GM12874 (cell line): ENCODE data around the gene MYRFL.
A peak's percentile ranks its signal among the peaks of the same experiment; 100 is the strongest.

Source experiments
- TF ChIP-seq, protein P1 (sequence below): IDR thresholded peaks from 2 replicates; pipeline ENCODE4 v1.5.1; 2011; ENCODE audit warnings: low read depth, mild to moderate bottlenecking, control low read depth, low read length, moderate library complexity; ENCODE audit not compliant: insufficient read depth

Gene MYRFL

DNA sequence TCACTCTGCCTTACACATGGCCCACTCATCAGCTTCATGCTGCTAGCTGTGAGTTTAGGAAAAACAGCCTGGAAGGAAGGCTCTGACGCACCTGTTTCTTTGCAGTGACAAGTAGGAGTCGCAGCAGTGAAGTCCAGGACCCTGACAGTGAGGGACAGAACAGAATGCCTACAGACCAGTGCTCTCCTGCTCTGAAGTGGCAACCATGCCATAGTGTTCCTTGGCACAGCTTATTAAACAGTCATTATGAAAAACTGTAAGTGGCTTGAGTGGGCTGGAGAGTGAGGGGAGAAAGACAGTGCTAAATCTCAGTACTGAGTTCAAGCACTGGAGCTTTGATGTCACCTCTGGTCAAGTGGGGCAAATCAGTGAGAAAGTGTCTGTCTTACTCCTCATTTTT is 61.7 kb downstream of the MYRFL start:
- TF ChIP-seq, protein P1, sequence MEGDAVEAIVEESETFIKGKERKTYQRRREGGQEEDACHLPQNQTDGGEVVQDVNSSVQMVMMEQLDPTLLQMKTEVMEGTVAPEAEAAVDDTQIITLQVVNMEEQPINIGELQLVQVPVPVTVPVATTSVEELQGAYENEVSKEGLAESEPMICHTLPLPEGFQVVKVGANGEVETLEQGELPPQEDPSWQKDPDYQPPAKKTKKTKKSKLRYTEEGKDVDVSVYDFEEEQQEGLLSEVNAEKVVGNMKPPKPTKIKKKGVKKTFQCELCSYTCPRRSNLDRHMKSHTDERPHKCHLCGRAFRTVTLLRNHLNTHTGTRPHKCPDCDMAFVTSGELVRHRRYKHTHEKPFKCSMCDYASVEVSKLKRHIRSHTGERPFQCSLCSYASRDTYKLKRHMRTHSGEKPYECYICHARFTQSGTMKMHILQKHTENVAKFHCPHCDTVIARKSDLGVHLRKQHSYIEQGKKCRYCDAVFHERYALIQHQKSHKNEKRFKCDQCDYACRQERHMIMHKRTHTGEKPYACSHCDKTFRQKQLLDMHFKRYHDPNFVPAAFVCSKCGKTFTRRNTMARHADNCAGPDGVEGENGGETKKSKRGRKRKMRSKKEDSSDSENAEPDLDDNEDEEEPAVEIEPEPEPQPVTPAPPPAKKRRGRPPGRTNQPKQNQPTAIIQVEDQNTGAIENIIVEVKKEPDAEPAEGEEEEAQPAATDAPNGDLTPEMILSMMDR, result no peak

- TF ChIP-seq, protein P1, result no peak
Measured at GRCh38 chr12:69888901-69889300, 63.9 kb downstream of the MYRFL start.

GRCh38 chr12:69894800-69895383 is 69.9 kb downstream of the MYRFL start:
- TF ChIP-seq, protein P1, result no peak

GRCh38 chr12:69896653-69897381 is 71.8 kb downstream of the MYRFL start:
- TF ChIP-seq, protein P1, result no peak

DNA sequence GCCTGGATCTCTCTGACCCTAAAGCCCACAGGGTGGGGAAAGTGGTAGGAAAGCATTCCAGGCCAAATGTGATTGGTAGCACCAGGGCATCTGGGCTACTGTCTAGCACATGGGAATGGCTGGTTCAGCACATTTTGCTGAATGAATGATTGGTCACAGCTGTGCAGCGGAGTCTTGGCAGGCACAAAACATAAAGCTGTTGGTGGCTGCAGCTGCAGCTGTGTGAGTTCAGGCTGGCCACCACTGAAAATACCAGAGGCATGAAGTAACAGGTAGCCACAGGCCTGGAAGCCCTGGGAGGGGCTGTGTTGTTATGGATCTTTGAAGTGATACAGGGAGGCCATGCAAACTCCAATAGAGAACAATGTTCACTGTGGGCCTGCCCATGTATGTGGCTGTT is 72.7 kb downstream of the MYRFL start:
- TF ChIP-seq, protein P1, result no peak

GRCh38 chr12:69898236-69898635 is 73.2 kb downstream of the MYRFL start:
- TF ChIP-seq, protein P1, result no peak

DNA sequence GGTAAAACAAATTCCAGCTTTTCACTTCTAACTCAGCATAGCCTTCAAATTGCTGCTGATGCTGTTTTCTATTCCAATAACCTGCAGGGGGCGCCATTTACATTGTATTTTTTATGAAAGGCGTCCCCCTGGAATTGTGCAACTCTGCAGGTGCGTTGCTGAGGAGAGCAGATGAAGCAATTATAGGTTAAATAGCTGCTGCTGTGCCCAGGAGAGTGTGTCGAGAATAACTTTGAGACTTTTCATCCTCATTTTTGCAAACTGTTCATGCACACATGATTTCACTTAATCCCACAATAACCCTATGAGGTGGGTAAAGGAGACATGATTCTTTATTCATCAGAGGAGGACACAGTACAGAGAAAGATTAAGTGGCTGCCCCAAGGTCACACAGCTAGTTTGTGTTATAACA is 75.7 kb downstream of the MYRFL start:
- TF ChIP-seq, protein P1, result peak; percentile 52
